Activated T-helper 1 cell treated with anti-CD3 and anti-CD28 coated beads, Interleukin-12 subunit alpha, Interleukin-12 subunit beta, Interleukin-2, Interleukin-4 antibody, amounts not matched to agents 30 ng/mL and 10 ng/mL and 1 ng/mL, durations not matched to agents 14 hours and 24 hours and 36 hours (primary cell): Measurements from ENCODE around the gene HOATZ. TPM values are rescaled to one million over a fixed set of nuclear protein-coding genes. Genes with fewer than 3 reads are reported as not detected.

Source experiments
- DNase-seq: peaks from one replicate; pipeline ENCODE4 v3.0.0; 2021; ENCODE audit warnings: low spot score
- H3K27ac Mint-ChIP-seq: one replicate; pipeline ENCODE4 v1.8.0; 2021; ENCODE audit warnings: mild to moderate bottlenecking, mixed read lengths
- H3K27me3 Mint-ChIP-seq: one replicate; pipeline ENCODE4 v1.8.0; 2022; ENCODE audit warnings: mild to moderate bottlenecking, moderate library complexity, mixed read lengths; ENCODE audit not compliant: insufficient read depth
- H3K36me3 Mint-ChIP-seq: one replicate; pipeline ENCODE4 v1.8.0; 2021; ENCODE audit warnings: low read depth, mixed read lengths
- H3K4me1 Mint-ChIP-seq: one replicate; pipeline ENCODE4 v1.8.0; 2021; ENCODE audit warnings: low read depth, mixed read lengths
- H3K4me3 Mint-ChIP-seq: one replicate; pipeline ENCODE4 v1.8.0; 2021; ENCODE audit warnings: mild to moderate bottlenecking, moderate library complexity, mixed read lengths
- H3K9me3 Mint-ChIP-seq: one replicate; pipeline ENCODE4 v1.8.0; 2021; ENCODE audit warnings: mixed read lengths
- intact Hi-C: fragments of 100-400 bp; cut with micrococcal nuclease; formaldehyde crosslinking; loops from one replicate; pipeline ENCODE4 v1.15.1; 2024
- total RNA-seq: library from RNA; stranded (reverse); gene quantifications from 2 replicates; pipeline ENCODE4 v1.2.3, GENCODE V29; 2022

The HOATZ gene
- total RNA-seq, 1 donor from 2014 or later, result not detected

DNA sequence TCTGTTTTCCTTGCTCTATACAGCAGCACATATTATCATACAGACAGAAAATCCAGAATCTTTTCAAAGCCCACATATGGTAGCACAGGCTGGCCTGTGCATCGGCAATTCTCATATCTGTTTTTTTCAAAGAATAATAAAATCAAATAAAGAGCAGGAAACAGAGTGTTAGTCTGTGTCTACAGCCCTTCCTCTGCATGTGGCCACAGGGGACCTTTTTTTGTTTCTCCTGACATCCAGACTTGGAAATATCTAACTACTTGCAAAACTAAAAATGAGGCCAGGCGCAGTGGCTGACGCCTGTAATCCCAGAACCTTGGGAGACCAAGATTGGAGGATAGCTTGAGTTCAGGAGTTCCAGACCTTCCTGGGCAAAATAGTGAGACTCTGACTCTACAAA is 46.2 kb downstream of the HOATZ start:
- intact Hi-C loops, result no loop called here
- no peaks in the 10 kb centered on the region for H3K36me3 Mint-ChIP-seq
- no peak for DNase-seq

DNA sequence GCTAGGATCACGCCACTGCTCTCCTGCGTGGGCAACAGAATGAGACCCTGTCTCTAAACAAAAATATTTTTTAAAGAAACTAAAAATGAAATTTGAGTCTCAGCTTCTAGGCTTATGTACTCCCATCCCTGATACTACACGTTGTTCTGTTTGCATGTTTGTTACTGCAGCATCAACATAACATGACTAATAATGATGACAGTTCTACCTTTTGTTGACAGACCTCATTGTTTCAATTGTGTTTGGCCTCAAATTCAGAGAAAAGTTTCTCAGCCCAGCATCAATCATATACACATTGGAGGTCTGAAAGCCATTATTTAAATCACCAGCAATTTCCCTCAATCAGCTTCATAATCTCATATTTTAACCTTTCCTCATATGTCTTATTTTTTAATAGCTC is 46.7 kb downstream of the HOATZ start:
- Mint-ChIP-seq H3K4me3 (no peak overlapping the region), H3K36me3 (no peaks in the 10 kb centered on the region), H3K9me3 (no peaks in the 10 kb centered on the region), H3K4me1 (no peaks in the 10 kb centered on the region), H3K27me3 (no peaks in the 10 kb centered on the region), H3K27ac (no peak overlapping the region)
- no peak for DNase-seq
- intact Hi-C loops, result no loop called here

More for the DNA sequence above, 46.2 kb downstream of the HOATZ start:
- Mint-ChIP-seq H3K4me3 (no peak overlapping the region), H3K9me3 (no peaks in the 10 kb centered on the region), H3K4me1 (no peaks in the 10 kb centered on the region), H3K27ac (no peak overlapping the region), H3K27me3 (no peaks in the 10 kb centered on the region)

DNA sequence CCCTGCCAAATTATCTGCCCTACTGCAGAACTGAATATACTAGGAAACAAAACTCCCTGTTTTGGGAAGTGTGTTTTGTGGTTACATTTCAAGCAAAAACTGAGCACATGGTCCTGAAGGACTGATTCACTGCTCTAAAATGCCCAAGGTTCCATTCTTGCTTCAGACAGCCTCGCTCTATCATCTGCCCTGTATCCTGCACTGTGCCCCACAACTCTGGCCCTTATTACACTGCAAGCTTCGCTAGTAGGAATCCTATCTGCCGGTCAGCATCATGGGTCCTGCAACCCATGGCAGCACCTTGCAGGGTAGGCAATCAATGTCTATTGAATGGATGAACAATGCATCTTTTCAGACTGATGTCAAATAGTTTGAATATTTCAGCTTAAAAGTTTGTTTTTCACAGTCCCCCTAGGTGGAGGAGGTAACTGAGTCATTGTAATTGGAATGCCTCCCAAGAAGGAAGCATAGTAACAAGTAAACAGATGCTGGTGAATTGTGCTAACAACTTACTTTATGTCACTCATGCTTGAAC is 47.3 kb downstream of the HOATZ start:
- H3K27ac Mint-ChIP-seq, result no peak overlapping the region
- H3K36me3 Mint-ChIP-seq, result no peaks in the 10 kb centered on the region
- DNase-seq, result no peak
- no peaks in the 10 kb centered on the region for H3K27me3 Mint-ChIP-seq
- intact Hi-C loops, result no loop called here
- H3K9me3 Mint-ChIP-seq, result no peaks in the 10 kb centered on the region
- no peaks in the 10 kb centered on the region for H3K4me1 Mint-ChIP-seq
- H3K4me3 Mint-ChIP-seq, result no peak overlapping the region

DNA sequence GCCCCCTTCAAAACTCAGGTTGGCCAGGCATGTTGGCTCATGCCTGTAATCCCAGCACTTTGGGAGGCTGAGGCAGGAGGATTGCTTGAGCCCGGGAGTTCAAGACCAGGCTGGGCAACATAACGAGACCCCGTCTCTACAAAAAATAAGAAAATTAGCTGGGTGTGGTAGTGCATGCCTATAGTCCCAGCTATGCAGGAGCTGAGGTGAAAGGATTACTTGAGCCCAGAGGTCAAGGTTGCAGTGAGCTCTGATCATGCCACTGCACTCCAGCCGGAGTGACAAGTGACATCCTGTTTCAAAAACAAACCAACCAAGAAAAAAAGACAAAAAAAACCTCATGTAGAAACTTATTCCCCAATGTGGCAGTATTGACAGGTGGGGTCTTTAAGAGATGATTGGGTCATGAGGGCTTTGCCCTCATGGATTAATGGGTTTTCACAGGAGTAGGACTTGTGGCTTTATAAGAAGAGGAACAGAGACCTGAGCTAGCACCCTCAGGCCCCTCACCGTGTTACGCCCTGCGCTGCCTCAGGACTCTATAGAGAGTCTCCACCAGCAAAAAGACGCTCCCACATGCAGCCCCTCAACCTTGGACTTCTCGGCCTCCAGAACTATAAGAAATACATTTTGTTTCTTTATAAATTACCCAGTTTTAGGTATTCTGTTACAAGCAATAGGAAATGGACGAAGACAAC is 48.3 kb downstream of the HOATZ start:
- Mint-ChIP-seq H3K27me3 (no peaks in the 10 kb centered on the region), H3K36me3 (no peaks in the 10 kb centered on the region), H3K4me3 (no peak overlapping the region), H3K27ac (no peak overlapping the region), H3K9me3 (no peaks in the 10 kb centered on the region), H3K4me1 (no peaks in the 10 kb centered on the region)
- DNase-seq, result no peak
- intact Hi-C loops, result no loop called here

DNA sequence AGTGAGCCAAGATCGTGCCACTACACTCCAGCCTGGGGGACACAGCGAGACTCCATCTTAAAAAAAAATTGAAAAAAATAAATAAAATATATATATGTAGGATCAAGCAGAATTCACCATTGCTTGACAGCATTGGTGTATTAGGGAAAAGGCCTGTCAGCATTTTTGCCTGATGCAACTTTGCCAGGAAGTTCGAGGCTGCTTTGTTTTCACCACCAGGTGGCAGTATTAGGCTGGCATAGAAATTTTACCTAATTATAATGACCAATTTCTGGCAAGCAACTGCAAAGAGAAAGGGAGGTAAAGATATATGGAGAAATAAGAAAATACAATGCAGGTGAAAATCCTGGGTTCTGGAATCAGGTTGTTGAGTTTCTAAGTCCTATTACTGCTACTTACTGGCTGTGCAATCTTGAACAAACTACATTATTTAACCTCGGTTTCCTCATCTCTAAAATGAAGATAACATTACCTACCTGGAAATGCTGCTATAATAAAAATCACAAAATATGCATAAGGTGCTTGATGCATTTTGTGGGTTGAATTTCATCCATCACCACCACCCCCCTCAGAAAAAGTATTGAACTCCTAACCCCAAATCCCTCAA is 50.6 kb downstream of the HOATZ start:
- Mint-ChIP-seq H3K27me3 (no peaks in the 10 kb centered on the region), H3K4me3 (no peak overlapping the region), H3K9me3 (no peaks in the 10 kb centered on the region), H3K27ac (no peak overlapping the region), H3K36me3 (no peaks in the 10 kb centered on the region), H3K4me1 (no peaks in the 10 kb centered on the region)
- intact Hi-C loops, result loop anchor here (1.0 to 2.0 kb wide), 4 partner anchors 36 to 276 kb away; no protein-coding TSS in a partner anchor
- DNase-seq, result peak; percentile 28

DNA sequence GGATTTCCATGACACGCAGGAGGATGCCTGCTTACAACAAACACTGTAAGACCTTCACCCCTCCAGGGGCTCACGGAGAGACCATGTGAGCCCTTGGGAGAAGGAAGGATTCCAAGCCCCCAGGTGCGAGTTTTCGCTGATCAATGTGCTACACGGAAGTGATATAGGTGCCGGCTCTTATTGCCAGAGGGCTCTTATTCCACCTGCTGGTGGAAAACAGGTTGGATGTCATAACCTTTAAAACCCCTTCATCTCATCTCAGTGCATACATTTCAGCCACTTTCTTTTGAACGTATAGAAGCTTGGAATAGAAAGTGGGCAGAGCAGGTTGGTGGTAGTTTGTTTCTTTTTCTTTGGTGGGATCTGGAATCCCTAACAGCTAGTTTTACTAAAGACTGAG is 51.7 kb downstream of the HOATZ start:
- H3K4me1 Mint-ChIP-seq, result no peaks in the 10 kb centered on the region
- peaks cover 2% of the 10 kb centered on the region for H3K27me3 Mint-ChIP-seq
- no peak overlapping the region for H3K27ac Mint-ChIP-seq
- H3K4me3 Mint-ChIP-seq, result no peak overlapping the region
- no peak for DNase-seq
- intact Hi-C loops, result no loop called here
- H3K36me3 Mint-ChIP-seq, result no peaks in the 10 kb centered on the region
- H3K9me3 Mint-ChIP-seq, result no peaks in the 10 kb centered on the region

DNA sequence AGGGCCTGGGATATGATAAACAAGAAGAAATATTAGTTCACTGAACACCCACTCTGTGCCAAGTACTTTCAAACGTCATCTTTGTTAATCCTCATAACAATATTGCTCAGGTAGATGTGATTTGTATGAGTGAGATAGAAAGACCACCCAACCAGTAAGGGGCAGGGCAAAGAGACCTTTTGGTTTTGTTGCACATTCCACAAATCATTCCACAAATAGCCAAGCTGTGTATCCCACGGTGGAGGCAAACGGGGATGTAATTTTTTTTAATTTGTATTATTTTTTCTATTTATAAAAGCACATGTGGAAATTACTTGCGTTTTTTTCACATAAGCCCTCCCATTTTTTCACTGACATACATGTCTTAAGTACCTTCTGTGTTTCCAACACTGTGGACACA is 54.9 kb downstream of the HOATZ start:
- Mint-ChIP-seq H3K27me3 (peaks cover 4% of the 10 kb centered on the region), H3K36me3 (no peaks in the 10 kb centered on the region), H3K4me3 (no peak overlapping the region), H3K9me3 (no peaks in the 10 kb centered on the region), H3K27ac (no peak overlapping the region), H3K4me1 (no peaks in the 10 kb centered on the region)
- no peak for DNase-seq
- intact Hi-C loops, result no loop called here

DNA sequence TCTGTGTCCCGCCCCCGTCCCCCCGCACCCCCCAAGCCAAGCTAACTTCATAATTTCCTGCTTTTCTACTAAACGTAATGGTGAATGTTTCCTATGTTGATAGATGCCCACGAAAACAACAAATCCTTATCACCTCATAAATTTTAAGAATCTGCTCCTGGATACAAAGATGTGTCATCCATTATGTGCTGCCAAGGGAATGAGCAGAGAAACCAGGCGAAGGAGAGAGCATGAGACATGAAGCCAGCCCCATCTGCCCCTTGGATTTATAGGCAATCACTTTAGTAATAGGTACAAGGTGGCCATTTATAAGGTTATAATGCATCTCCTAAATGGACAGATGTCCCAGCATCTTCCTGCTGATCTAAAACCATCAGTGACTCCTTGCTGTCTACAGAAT is 56.2 kb downstream of the HOATZ start:
- DNase-seq, result no peak
- intact Hi-C loops, result no loop called here
- no peaks in the 10 kb centered on the region for H3K36me3 Mint-ChIP-seq
- no peaks in the 10 kb centered on the region for H3K4me1 Mint-ChIP-seq
- no peaks in the 10 kb centered on the region for H3K9me3 Mint-ChIP-seq
- peaks cover 4% of the 10 kb centered on the region for H3K27me3 Mint-ChIP-seq
- H3K4me3 Mint-ChIP-seq, result no peak overlapping the region
- H3K27ac Mint-ChIP-seq, result no peak overlapping the region

DNA sequence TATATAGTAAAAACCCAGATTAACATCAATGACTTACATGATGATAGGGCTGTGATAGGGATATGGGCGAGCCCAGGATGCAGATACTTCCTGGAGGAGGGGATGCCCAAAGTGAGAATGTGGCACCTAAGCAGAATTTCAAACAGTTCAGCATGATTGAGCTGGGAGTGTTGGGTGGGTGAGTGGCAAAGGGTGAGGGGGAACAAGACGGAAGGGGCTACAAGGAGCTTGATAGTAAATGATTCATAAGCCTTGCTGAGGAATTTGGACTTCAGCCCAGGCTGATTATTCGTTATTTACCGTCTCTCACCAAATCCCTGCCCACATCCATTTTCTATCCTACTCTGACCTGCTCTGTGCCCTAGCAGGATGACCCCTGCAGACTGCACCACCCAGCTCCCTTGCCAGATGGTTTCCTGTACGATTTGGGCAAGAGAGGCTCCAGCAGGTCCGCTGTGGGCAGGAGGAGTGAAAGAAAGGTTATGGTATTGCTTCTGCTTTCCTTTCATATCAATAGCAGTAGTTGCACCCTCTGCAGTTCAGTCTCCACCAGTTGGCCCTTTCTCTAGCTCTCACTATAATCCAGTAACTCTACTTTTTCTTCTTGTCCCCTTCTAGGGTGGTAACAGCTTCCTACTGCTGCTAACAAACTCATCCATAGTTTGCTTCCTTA is 57.4 kb downstream of the HOATZ start:
- Mint-ChIP-seq H3K4me3 (no peak overlapping the region), H3K9me3 (no peaks in the 10 kb centered on the region), H3K27ac (no peak overlapping the region), H3K27me3 (peaks cover 4% of the 10 kb centered on the region), H3K4me1 (no peaks in the 10 kb centered on the region), H3K36me3 (no peaks in the 10 kb centered on the region)
- intact Hi-C loops, result no loop called here
- DNase-seq, result no peak

DNA sequence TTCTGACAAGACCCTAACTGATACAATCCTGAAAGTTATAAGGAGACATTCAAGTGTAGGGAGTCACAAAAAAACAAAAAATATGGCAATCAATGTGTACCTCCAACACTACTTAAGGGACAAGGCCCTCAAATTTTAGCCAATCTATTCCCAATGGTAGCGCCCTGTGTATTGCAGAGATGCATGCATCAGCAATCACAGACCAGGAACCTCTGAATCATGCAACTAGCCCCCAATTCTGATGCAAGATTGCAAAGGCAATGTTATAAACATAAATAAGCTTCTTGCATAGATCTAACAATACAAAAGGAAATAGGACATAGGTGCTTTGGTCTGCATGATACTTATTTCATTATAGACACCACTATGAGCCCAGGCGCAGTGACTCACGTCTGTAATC is 58.0 kb downstream of the HOATZ start:
- no peak for DNase-seq
- Mint-ChIP-seq H3K9me3 (no peaks in the 10 kb centered on the region), H3K4me3 (no peak overlapping the region), H3K27ac (no peak overlapping the region), H3K36me3 (no peaks in the 10 kb centered on the region), H3K4me1 (no peaks in the 10 kb centered on the region), H3K27me3 (peaks cover 4% of the 10 kb centered on the region)
- intact Hi-C loops, result no loop called here

DNA sequence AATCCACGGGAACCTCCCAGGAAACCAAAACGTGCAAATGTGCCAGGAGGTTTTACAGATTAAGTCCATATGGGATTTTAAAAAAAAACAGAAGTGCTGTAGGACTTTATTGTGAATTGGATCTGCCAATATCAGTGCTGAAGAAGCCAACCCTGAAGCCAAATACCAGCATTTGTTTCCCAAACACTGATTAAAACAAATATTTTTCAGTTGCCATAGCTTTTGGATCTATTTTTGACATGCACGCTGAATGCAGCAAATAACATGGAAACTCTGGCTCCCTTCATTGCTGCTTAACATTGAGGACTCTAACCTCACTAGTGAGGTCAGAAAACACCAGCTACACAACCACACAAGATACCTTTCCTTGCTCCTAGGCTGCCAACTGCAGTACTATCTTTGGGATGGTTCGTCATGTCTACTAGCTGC is 59.3 kb downstream of the HOATZ start:
- no peaks in the 10 kb centered on the region for H3K9me3 Mint-ChIP-seq
- H3K27me3 Mint-ChIP-seq, result peaks cover 4% of the 10 kb centered on the region
- intact Hi-C loops, result no loop called here
- no peaks in the 10 kb centered on the region for H3K4me1 Mint-ChIP-seq
- H3K4me3 Mint-ChIP-seq, result no peak overlapping the region
- no peaks in the 10 kb centered on the region for H3K36me3 Mint-ChIP-seq
- no peak overlapping the region for H3K27ac Mint-ChIP-seq
- no peak for DNase-seq

DNA sequence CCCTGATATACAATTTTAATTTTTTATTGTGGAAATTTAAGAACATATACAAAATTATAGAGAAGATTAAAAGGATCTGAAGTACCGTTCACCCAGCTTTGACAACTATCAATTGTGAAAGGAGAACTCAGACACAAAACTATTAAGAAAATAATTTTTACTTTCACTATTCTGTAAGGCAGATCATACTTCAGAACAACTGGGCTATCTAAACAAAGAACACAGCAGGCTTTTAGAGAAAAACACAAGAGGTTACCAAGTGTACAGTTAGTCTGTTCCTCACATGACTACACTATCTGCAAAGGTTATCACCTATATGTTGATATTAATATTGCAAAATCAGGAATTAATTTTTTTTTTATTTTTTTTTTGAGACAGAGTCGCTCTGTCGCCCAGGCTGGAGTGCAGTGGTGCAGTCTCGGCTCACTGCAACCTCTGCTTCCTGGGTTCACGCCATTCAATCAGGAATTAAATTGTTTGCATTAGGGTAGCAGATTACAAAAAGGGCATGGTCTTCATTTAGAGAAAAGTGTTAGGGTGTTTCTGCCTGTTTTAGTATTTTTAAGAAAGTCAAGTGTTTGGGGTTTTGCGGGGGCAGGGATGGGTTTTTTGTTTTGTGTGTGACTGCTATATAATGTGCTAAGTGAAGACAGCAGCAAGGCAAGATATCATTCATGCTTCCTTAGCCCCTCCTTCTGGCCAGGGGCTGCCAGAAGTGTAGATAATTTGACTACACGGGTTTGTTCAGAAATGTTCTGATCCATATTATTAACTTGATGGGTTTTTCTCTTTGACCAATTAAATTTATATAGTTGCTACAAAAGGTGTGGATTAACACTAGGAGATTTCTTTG is 60.0 kb downstream of the HOATZ start:
- H3K9me3 Mint-ChIP-seq, result no peaks in the 10 kb centered on the region
- no peaks in the 10 kb centered on the region for H3K4me1 Mint-ChIP-seq
- H3K36me3 Mint-ChIP-seq, result no peaks in the 10 kb centered on the region
- no peak overlapping the region for H3K4me3 Mint-ChIP-seq
- intact Hi-C loops, result no loop called here
- H3K27ac Mint-ChIP-seq, result no peak overlapping the region
- H3K27me3 Mint-ChIP-seq, result peaks cover 4% of the 10 kb centered on the region
- no peak for DNase-seq
